ENCODE data around the gene TGFB3.
A peak's percentile ranks its signal among the peaks of the same experiment; 100 is the strongest.
"Not testable (repeated sequence)": the region's sequence is repeated elsewhere in the genome, so short reads cannot be mapped to it uniquely, and the experiment has no call there.

Gene TGFB3

GRCh38 chr14:75981426-75982265 is at the start of gene TGFB3:
TGFB3 (minus strand) TSS chr14:75981995; CDS start chr14:75980893, 1,102 bp downstream.
- peak; percentile 68 for DNase-seq

GRCh38 chr14:76024211-76024907 is 42.6 kb upstream of the TGFB3 start:
- DNase-seq: no peak

GRCh38 chr14:76023757-76024156 is 42.0 kb upstream of the TGFB3 start:
- DNase-seq: no peak

GRCh38 chr14:76022991-76023390 is 41.2 kb upstream of the TGFB3 start:
- no peak for DNase-seq

GRCh38 chr14:76019676-76020075 is 37.9 kb upstream of the TGFB3 start:
- DNase-seq: no peak

GRCh38 chr14:76015668-76016067 is 33.9 kb upstream of the TGFB3 start:
- DNase-seq: no peak

GRCh38 chr14:76015191-76015590 is 33.4 kb upstream of the TGFB3 start:
- no peak for DNase-seq

GRCh38 chr14:76012354-76012753 is 30.6 kb upstream of the TGFB3 start:
- DNase-seq: no peak

GRCh38 chr14:76011930-76012329 is 30.1 kb upstream of the TGFB3 start:
- DNase-seq: no peak

- not testable (repeated sequence) for DNase-seq
Observed at GRCh38 chr14:76009627-76010026, 27.8 kb upstream of the TGFB3 start.

- DNase-seq: no peak
Observed at GRCh38 chr14:76007852-76008251, 26.1 kb upstream of the TGFB3 start.

GRCh38 chr14:76007379-76007778 is 25.6 kb upstream of the TGFB3 start:
- DNase-seq: no peak

GRCh38 chr14:76006253-76006652 is 24.5 kb upstream of the TGFB3 start:
- no peak for DNase-seq

- DNase-seq: no peak
Observed at GRCh38 chr14:76002383-76002782, 20.6 kb upstream of the TGFB3 start.

- no peak for DNase-seq
Observed at GRCh38 chr14:75999511-76000190, 17.9 kb upstream of the TGFB3 start.

- DNase-seq: no peak
Observed at GRCh38 chr14:75996488-75996887, 14.7 kb upstream of the TGFB3 start.

- DNase-seq: no peak
Observed at GRCh38 chr14:75995372-75996041, 13.7 kb upstream of the TGFB3 start.

- DNase-seq: no peak
Observed at GRCh38 chr14:75993567-75994041, 11.8 kb upstream of the TGFB3 start.

GRCh38 chr14:75991753-75992152 is 10.0 kb upstream of the TGFB3 start:
- no peak for DNase-seq

GRCh38 chr14:75990297-75990696 is 8.5 kb upstream of the TGFB3 start:
- no peak for DNase-seq

- no peak for DNase-seq
Observed at GRCh38 chr14:75989134-75989533, 7.3 kb upstream of the TGFB3 start.

- no peak for DNase-seq
Observed at GRCh38 chr14:75987201-75987970, 5.6 kb upstream of the TGFB3 start.
